Epithelial cell of esophagus (primary cell): Measurements from ENCODE around the gene SLC12A4.
A peak's percentile ranks its signal among the peaks of the same experiment; 100 is the strongest.

Experiments used
- DNase-seq: peaks from one replicate; pipeline ENCODE4 v3.0.0; 2010; ENCODE audit warnings: low read depth
- H3K4me3 ChIP-seq: 2 replicates; pipeline ENCODE4 v1.5.1; 2011; ENCODE audit warnings: mild to moderate bottlenecking, low read length, control low read depth
- TF ChIP-seq, protein P1 (sequence below): IDR thresholded peaks from 2 replicates; pipeline ENCODE4 v1.5.1; 2011; ENCODE audit warnings: low read depth, mild to moderate bottlenecking, low read length, control low read depth, inconsistent platforms; ENCODE audit not compliant: insufficient read depth; ENCODE audit errors: missing control alignments

Gene SLC12A4

DNA sequence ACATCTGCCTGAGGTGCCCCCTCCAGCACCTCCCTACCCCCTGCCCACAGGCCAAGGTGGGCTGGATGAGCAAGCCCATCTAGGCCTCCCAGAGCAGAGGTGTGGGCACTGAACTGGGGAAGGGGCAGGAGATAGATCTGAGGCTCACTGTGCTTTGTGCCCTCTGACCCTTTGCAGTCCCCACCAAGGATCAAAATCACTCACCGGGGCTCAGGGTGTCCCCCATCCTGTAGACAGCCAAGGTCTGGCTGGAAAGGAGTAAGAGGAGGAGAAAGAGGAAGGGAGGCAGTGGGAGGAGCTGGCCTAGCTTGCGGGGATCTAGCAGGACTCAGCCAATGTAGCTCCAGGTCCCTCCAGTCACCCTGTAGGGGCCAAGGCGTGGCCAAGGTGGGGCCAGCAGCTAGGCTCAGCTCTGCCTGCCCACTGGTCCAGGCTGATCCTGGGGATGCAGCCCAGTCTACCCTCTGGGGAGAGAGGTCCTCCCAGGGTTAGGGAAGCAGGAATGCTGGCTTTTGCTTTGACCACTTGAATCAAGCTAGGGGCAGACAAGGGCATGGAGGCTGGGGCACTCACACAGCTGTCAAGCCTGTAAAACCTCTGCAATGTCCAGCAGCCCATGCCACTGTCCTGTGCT, 1.8 kb downstream of the SLC12A4 start:
- TF ChIP-seq, protein P1, sequence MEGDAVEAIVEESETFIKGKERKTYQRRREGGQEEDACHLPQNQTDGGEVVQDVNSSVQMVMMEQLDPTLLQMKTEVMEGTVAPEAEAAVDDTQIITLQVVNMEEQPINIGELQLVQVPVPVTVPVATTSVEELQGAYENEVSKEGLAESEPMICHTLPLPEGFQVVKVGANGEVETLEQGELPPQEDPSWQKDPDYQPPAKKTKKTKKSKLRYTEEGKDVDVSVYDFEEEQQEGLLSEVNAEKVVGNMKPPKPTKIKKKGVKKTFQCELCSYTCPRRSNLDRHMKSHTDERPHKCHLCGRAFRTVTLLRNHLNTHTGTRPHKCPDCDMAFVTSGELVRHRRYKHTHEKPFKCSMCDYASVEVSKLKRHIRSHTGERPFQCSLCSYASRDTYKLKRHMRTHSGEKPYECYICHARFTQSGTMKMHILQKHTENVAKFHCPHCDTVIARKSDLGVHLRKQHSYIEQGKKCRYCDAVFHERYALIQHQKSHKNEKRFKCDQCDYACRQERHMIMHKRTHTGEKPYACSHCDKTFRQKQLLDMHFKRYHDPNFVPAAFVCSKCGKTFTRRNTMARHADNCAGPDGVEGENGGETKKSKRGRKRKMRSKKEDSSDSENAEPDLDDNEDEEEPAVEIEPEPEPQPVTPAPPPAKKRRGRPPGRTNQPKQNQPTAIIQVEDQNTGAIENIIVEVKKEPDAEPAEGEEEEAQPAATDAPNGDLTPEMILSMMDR, result no peak
- H3K4me3 ChIP-seq, result peak overlapping the region; percentile 82
- DNase-seq, result peak; percentile 58

DNA sequence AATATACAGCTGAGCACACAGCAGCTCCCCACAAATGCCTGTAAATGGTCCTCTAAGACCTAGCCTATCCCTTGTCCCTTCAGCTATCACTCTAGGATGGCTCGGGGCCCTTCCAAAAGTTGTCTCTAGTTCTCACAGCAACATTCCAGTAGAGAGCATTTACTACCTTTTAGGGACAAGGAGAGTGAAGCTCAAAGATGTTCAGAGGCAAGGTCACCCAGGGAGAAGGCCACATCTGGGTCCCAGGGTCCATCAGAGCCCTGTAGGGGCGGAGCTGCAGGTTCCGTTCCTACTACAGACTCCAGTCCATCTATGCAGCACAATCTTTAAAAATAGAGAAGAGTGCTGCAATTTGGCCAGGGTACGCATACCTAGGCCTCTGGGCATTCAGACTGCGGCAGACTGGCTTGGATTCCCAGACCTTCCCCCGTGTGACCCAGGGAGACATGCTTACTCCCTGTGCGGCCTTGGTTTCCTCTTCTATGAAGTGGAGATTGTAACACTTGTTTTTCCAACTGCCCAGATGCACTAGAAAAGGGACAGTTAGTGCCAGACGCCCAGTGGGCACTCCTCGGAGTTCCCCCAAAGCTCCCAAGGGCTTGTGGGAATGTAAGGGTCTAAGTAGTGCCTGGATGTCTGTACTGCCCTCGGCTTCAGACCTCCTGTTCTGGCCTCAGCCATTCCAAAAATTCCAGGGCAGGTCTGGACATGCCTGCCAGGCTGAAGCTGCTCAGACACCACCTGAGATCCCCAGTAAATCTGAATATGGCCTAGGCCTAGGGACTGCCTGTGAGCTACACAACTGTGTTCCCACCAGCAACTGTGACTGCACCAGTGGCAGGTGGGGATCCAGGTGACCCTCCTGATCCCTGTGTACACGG, 2.5 kb downstream of the SLC12A4 start:
- H3K4me3 ChIP-seq, result peak overlapping the region; percentile 82
- peak; percentile 72 for DNase-seq
- TF ChIP-seq, protein P1, result no peak

DNA sequence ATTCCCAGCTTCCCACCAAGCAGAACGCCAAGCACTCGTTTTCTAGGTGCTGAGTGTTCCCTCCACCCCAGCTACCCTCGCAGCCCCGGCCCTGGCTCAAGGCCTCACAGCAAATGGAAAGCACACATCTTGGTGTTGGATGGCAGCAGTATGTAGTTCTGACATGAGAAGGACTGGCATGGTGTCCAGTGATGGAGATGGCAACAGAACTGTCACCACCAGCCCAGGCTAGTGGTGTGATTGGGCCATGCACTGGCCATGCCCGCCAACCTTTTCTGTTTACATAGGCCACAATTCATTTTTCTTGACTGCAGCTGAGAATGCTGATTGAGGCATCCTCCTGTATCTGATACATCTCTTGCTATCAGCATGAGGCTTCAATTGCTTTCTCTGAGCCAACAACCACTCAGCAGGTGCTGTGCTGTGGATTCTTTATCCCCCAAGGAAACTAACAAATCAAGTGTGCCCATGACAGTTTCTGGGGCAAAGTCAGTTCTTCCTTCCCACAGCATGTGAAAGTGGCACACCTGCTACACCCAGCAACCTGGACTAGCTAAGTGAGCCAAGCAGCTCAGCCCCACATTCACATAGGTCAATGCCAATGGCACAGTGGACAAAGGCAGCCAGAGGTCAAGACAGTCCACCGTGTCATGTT, 3.8 kb downstream of the SLC12A4 start:
- no peak overlapping the region for H3K4me3 ChIP-seq
- TF ChIP-seq, protein P1, result no peak

DNA sequence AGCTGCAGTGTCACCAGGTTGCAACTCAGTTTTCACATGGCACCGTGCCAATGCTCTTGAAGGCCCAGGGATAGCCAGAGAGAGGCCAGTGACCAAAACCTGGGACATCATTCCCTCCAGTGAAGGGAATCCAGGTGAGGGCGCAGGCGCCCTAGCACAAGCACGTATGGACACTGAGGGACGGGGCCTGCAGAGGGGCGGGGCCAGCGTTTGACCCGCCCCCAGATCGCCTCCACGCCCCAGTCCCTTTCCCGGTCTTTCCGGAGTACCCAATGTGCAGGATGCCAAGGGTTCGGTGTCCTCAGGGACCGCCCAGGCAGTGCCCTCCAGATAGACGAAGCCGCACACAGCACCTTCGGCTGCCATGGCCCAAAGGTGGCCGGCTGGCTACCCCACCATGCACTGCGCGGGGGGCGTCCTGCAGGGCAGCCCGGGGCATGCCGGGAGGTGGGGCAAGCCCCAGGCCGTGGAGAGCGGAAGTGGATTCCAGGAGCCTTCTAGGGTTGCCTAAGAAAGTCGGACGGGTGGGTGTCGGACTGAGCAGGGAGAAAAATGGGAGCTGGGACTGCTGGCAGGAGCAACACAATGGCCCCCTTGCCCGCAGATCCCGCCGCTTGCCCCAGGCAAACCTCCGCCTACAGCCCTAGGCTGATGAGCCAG, 4.6 kb downstream of the SLC12A4 start:
- DNase-seq, result no peak
- no peak overlapping the region for H3K4me3 ChIP-seq
- TF ChIP-seq, protein P1, result no peak

More for the DNA sequence above, 3.8 kb downstream of the SLC12A4 start:
- DNase-seq, result no peak

DNA sequence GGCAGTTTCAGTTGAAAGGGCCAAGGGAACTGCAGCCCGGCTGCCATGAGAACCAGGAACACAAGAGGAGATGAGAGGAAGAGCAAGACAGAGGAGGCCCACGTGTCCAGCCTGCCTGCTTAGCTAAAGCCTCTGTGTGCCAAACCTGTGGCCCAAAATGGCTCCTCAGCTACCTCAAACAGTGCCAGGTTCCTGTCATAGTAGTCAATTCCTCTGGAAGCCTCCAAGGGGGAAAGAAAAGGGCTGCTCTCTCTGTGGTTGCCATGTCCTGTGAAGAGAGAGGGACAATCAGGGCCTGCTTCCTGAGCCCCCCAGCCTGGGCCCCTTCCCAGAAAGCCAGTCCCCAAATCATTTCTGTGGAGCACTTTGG, 5.2 kb downstream of the SLC12A4 start:
- H3K4me3 ChIP-seq, result no peak overlapping the region
- DNase-seq, result no peak
- TF ChIP-seq, protein P1, result no peak

DNA sequence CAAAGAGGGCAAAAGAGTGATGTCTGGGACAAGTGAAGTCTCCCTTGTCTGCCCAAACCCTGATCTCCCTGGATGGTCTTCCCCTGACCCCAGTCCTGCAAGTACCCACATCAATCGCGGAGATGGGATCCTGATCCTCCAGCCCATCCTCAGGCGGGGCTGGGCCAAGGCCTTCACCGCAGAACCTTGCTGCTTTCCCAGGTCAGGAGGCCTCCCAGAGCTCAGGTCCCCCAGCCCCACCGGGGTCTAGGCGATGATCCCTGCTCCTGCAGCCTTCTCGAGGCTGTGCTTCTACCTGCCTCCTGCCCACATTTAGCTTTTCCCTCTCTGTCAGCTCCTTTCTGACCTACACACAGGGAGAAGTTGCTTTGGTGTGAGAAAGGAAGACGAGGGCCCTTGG, 6.3 kb downstream of the SLC12A4 start:
- DNase-seq, result no peak
- TF ChIP-seq, protein P1, result no peak
- no peak overlapping the region for H3K4me3 ChIP-seq
